Glutamatergic neuron (in vitro differentiated cells): Measurements from ENCODE around the gene DPY19L2. TPM values are rescaled to one million over a fixed set of nuclear protein-coding genes. Genes with fewer than 3 reads are reported as not detected.
"Not testable (repeated sequence)": the region's sequence is repeated elsewhere in the genome, so short reads cannot be mapped to it uniquely, and the experiment has no call there.

ENCODE experiments used
- DNase-seq: peaks from one replicate; pipeline ENCODE4 v3.0.0; 2022
- H3K27ac Mint-ChIP-seq: one replicate; pipeline ENCODE4 v1.8.0; 2020; ENCODE audit warnings: mild to moderate bottlenecking, mixed read lengths, inconsistent platforms; ENCODE audit not compliant: unreplicated experiment
- H3K27me3 Mint-ChIP-seq: one replicate; pipeline ENCODE4 v1.8.0; 2020; ENCODE audit warnings: mild to moderate bottlenecking, moderate library complexity, mixed read lengths, inconsistent platforms; ENCODE audit not compliant: unreplicated experiment
- H3K36me3 Mint-ChIP-seq: one replicate; pipeline ENCODE4 v1.8.0; 2020; ENCODE audit warnings: mild to moderate bottlenecking, mixed read lengths, inconsistent platforms; ENCODE audit not compliant: unreplicated experiment
- H3K4me1 Mint-ChIP-seq: one replicate; pipeline ENCODE4 v1.8.0; 2020; ENCODE audit warnings: mild to moderate bottlenecking, low read depth, mixed read lengths, inconsistent platforms; ENCODE audit not compliant: unreplicated experiment
- H3K4me3 Mint-ChIP-seq: one replicate; pipeline ENCODE4 v1.8.0; 2020; ENCODE audit warnings: mild to moderate bottlenecking, mixed read lengths, inconsistent platforms; ENCODE audit not compliant: unreplicated experiment
- H3K9me3 Mint-ChIP-seq: one replicate; pipeline ENCODE4 v1.8.0; 2020; ENCODE audit warnings: mild to moderate bottlenecking, moderate library complexity, mixed read lengths, inconsistent platforms; ENCODE audit not compliant: unreplicated experiment
- CTCF ChIP-seq: fragments of 200-600 bp; sonication (generic); IDR thresholded peaks from one replicate; pipeline ENCODE4 v1.5.0; 2021; ENCODE audit not compliant: partially characterized antibody, unreplicated experiment
- total RNA-seq: library from RNA; stranded (reverse); fragmentation: NEBNext Ultra II Directional; extraction: Animal tissue kit (Norgen Biotek cat#: 25700); gene quantifications from one replicate; pipeline ENCODE4 v1.2.1, GENCODE V29; 2021; ENCODE audit not compliant: unreplicated experiment

Gene DPY19L2
- total RNA-seq, 1 donor from 2014 or later, result 1.8 TPM

- H3K36me3 Mint-ChIP-seq, DNase-seq, H3K9me3 Mint-ChIP-seq, H3K27me3 Mint-ChIP-seq, H3K4me1 Mint-ChIP-seq, H3K27ac Mint-ChIP-seq, H3K4me3 Mint-ChIP-seq: not testable (repeated sequence)
Observed at GRCh38 chr12:63545298-63545916, 122.9 kb downstream of the DPY19L2 start.

GRCh38 chr12:63538656-63539055 is 129.6 kb downstream of the DPY19L2 start:
- not testable (repeated sequence) for H3K36me3 Mint-ChIP-seq, H3K9me3 Mint-ChIP-seq, H3K4me1 Mint-ChIP-seq, DNase-seq, H3K4me3 Mint-ChIP-seq, H3K27me3 Mint-ChIP-seq, H3K27ac Mint-ChIP-seq

GRCh38 chr12:63537838-63538237 is 130.5 kb downstream of the DPY19L2 start:
- not testable (repeated sequence) for H3K27ac Mint-ChIP-seq, H3K9me3 Mint-ChIP-seq, H3K4me1 Mint-ChIP-seq, H3K4me3 Mint-ChIP-seq, H3K27me3 Mint-ChIP-seq, DNase-seq, H3K36me3 Mint-ChIP-seq

- not testable (repeated sequence) for DNase-seq, H3K4me3 Mint-ChIP-seq, H3K4me1 Mint-ChIP-seq, H3K36me3 Mint-ChIP-seq, H3K27me3 Mint-ChIP-seq, H3K27ac Mint-ChIP-seq, H3K9me3 Mint-ChIP-seq
Observed at GRCh38 chr12:63529641-63530040, 138.7 kb downstream of the DPY19L2 start.

- no peak for TF ChIP-seq CTCF
- Mint-ChIP-seq H3K9me3 (no peaks in the 10 kb centered on the region), H3K27ac (no peak overlapping the region), H3K36me3 (no peaks in the 10 kb centered on the region), H3K4me1 (no peaks in the 10 kb centered on the region), H3K4me3 (no peak overlapping the region), H3K27me3 (no peaks in the 10 kb centered on the region)
- no peak for DNase-seq
Observed at GRCh38 chr12:63525831-63526230, 142.5 kb downstream of the DPY19L2 start.

- TF ChIP-seq CTCF, result no peak
- Mint-ChIP-seq H3K27ac (no peak overlapping the region), H3K36me3 (no peaks in the 10 kb centered on the region), H3K4me1 (no peaks in the 10 kb centered on the region), H3K9me3 (no peaks in the 10 kb centered on the region), H3K4me3 (no peak overlapping the region), H3K27me3 (no peaks in the 10 kb centered on the region)
- no peak for DNase-seq
Observed at GRCh38 chr12:63521706-63522105, 146.6 kb downstream of the DPY19L2 start.

Other genes with a start within 250 kb of the DPY19L2 start
- 6.7 TPM for gene RXYLT1, start 111.4 kb upstream of the DPY19L2 start, total RNA-seq
- gene SRGAP1, start 176.2 kb upstream of the DPY19L2 start, total RNA-seq, result 52.0 TPM